H9 (cell line): ENCODE results near the gene RAB11FIP4. TPM values are rescaled to one million over a fixed set of nuclear protein-coding genes. Genes with fewer than 3 reads are reported as not detected.

Experiments used
- DNase-seq: peaks from one replicate; pipeline ENCODE4 v3.0.0-alpha.2; 2017
- H2AFZ ChIP-seq: one replicate; pipeline ENCODE4 v1.6.1; 2013; ENCODE audit warnings: mild to moderate bottlenecking, low read length, control low read depth, moderate library complexity
- H2AK5ac ChIP-seq: 2 replicates; pipeline ENCODE4 v1.6.1; 2013; ENCODE audit warnings: low read length, control low read depth, mixed read lengths; ENCODE audit not compliant: insufficient read length
- H2BK120ac ChIP-seq: one replicate; pipeline ENCODE4 v1.6.1; 2013; ENCODE audit warnings: low read depth, mild to moderate bottlenecking, low read length, control low read depth, inconsistent platforms; ENCODE audit not compliant: poor library complexity, severe bottlenecking
- H2BK12ac ChIP-seq: 2 replicates; pipeline ENCODE4 v1.6.1; 2013; ENCODE audit warnings: low read length, control low read depth, mixed read lengths, low read depth; ENCODE audit not compliant: insufficient read length
- H2BK15ac ChIP-seq: 2 replicates; pipeline ENCODE4 v1.6.1; 2013; ENCODE audit warnings: low read depth, low read length, control low read depth
- H2BK20ac ChIP-seq: one replicate; pipeline ENCODE4 v1.6.1; 2013; ENCODE audit warnings: low read depth, mild to moderate bottlenecking, low read length, control low read depth, inconsistent platforms; ENCODE audit not compliant: poor library complexity, severe bottlenecking
- H2BK5ac ChIP-seq: 2 replicates; pipeline ENCODE4 v1.6.1; 2013; ENCODE audit warnings: low read length, control low read depth, mixed read lengths; ENCODE audit not compliant: insufficient read length
- H3K14ac ChIP-seq: 2 replicates; pipeline ENCODE4 v1.6.1; 2013; ENCODE audit warnings: low read length, control low read depth; ENCODE audit not compliant: insufficient read depth
- H3K18ac ChIP-seq: 2 replicates; pipeline ENCODE4 v1.6.1; 2013; ENCODE audit warnings: low read depth, mild to moderate bottlenecking, mixed read lengths, low read length, control low read depth; ENCODE audit not compliant: insufficient read length
- H3K23ac ChIP-seq: 2 replicates; pipeline ENCODE4 v1.6.1; 2013; ENCODE audit warnings: low read length, control low read depth, mixed read lengths, low read depth; ENCODE audit not compliant: insufficient read length
- H3K23me2 ChIP-seq: 2 replicates; pipeline ENCODE4 v1.6.1; 2013; ENCODE audit warnings: low read depth, mild to moderate bottlenecking, mixed read lengths, low read length, control low read depth; ENCODE audit not compliant: insufficient read length, poor library complexity, severe bottlenecking
- H3K27ac ChIP-seq: 2 replicates; pipeline ENCODE4 v1.5.1; 2013; ENCODE audit warnings: low read length, control low read depth, mixed read lengths, low read depth; ENCODE audit not compliant: insufficient read length
- H3K27me3 ChIP-seq: 2 replicates; pipeline ENCODE4 v1.6.1; 2013; ENCODE audit warnings: low read length, control low read depth, inconsistent platforms; ENCODE audit not compliant: insufficient read depth
- H3K4ac ChIP-seq: 2 replicates; pipeline ENCODE4 v1.6.1; 2013; ENCODE audit warnings: low read depth, mild to moderate bottlenecking, control low read depth, inconsistent platforms, low read length, moderate library complexity
- H3K4me1 ChIP-seq: 2 replicates; pipeline ENCODE4 v1.6.1; 2013; ENCODE audit warnings: low read length, control low read depth, inconsistent platforms; ENCODE audit not compliant: insufficient read depth
- H3K4me2 ChIP-seq: 2 replicates; pipeline ENCODE4 v1.6.1; 2013; ENCODE audit warnings: low read length, control low read depth, mixed read lengths; ENCODE audit not compliant: insufficient read length, insufficient read depth
- H3K56ac ChIP-seq: 2 replicates; pipeline ENCODE4 v1.6.1; 2013; ENCODE audit warnings: low read depth, mild to moderate bottlenecking, mixed read lengths, low read length, control low read depth; ENCODE audit not compliant: insufficient read length
- H3K79me1 ChIP-seq: 2 replicates; pipeline ENCODE4 v1.6.1; 2013; ENCODE audit warnings: low read depth, mild to moderate bottlenecking, moderate library complexity, low read length, control low read depth, inconsistent platforms; ENCODE audit not compliant: insufficient read depth, poor library complexity, severe bottlenecking
- H3K79me2 ChIP-seq: 2 replicates; pipeline ENCODE4 v1.6.1; 2013; ENCODE audit warnings: low read length, control low read depth, inconsistent platforms; ENCODE audit not compliant: insufficient read depth
- H3K9ac ChIP-seq: 2 replicates; pipeline ENCODE4 v1.6.1; 2013; ENCODE audit warnings: low read length, control low read depth, mixed read lengths; ENCODE audit not compliant: insufficient read length; ENCODE audit errors: extremely low read depth
- H3K9me3 ChIP-seq: one replicate; pipeline ENCODE4 v1.6.1; 2013; ENCODE audit warnings: low read depth, low read length, inconsistent platforms; ENCODE audit not compliant: control insufficient read depth
- H3T11ph ChIP-seq: one replicate; pipeline ENCODE4 v1.6.1; 2013; ENCODE audit warnings: mild to moderate bottlenecking, low read length, control low read depth, inconsistent platforms
- H4K20me1 ChIP-seq: one replicate; pipeline ENCODE4 v1.6.1; 2013; ENCODE audit not compliant: control insufficient read depth, insufficient read length, insufficient read depth
- H4K5ac ChIP-seq: 2 replicates; pipeline ENCODE4 v1.6.1; 2013; ENCODE audit warnings: low read depth, mild to moderate bottlenecking, mixed read lengths, low read length, control low read depth; ENCODE audit not compliant: insufficient read length
- H4K8ac ChIP-seq: replicated peaks from 2 replicates; pipeline ENCODE4 v1.6.1; 2013; ENCODE audit warnings: low read length, control low read depth, mixed read lengths, low read depth; ENCODE audit not compliant: insufficient read length
- H4K91ac ChIP-seq: 2 replicates; pipeline ENCODE4 v1.6.1; 2013; ENCODE audit warnings: low read depth, mild to moderate bottlenecking, moderate library complexity, mixed read lengths, low read length, control low read depth; ENCODE audit not compliant: insufficient read length
- H3K27ac Mint-ChIP-seq, 3 experiments: 2 replicates in 2 of 3; 3 replicates in 1 of 3; pipeline ENCODE4 v1.8.0; 2020 to 2021; ENCODE audit warnings: mixed read lengths in 3 of 3, mild to moderate bottlenecking in 1 of 3, moderate library complexity in 1 of 3
- H3K27me3 Mint-ChIP-seq: 2 replicates; pipeline ENCODE4 v1.8.0; 2021; ENCODE audit warnings: low read depth, mild to moderate bottlenecking, moderate library complexity, mixed read lengths
- H3K36me3 Mint-ChIP-seq, 3 experiments: 2 replicates in 2 of 3; 3 replicates in 1 of 3; pipeline ENCODE4 v1.8.0; 2020 to 2021; ENCODE audit warnings: low read depth in 3 of 3, mixed read lengths in 3 of 3; ENCODE audit not compliant: insufficient read depth in 1 of 3
- H3K4me1 Mint-ChIP-seq, 2 experiments: 2 replicates each; pipeline ENCODE4 v1.8.0; 2020; ENCODE audit warnings: mixed read lengths in 2 of 2
- H3K4me3 Mint-ChIP-seq, 2 experiments: 2 replicates in 1 of 2; 3 replicates in 1 of 2; pipeline ENCODE4 v1.8.0; 2020 to 2021; ENCODE audit warnings: mild to moderate bottlenecking in 2 of 2, mixed read lengths in 2 of 2, moderate library complexity in 1 of 2
- H3K9me3 Mint-ChIP-seq, 2 experiments: 2 replicates in 1 of 2; 3 replicates in 1 of 2; pipeline ENCODE4 v1.8.0; 2020; ENCODE audit warnings: mild to moderate bottlenecking in 2 of 2, mixed read lengths in 2 of 2, moderate library complexity in 1 of 2
- WGBS: extraction: QIAGEN DNeasy Blood & Tissue Kit; methylation state at CpG from one replicate; pipeline ENCODE4 v1.1.7; 2013; ENCODE audit warnings: missing lambda C conversion rate, low lambda C conversion rate, mixed read lengths; ENCODE audit not compliant: insufficient read length; ENCODE audit errors: extremely low coverage; 5-methylcytosine and 5-hydroxymethylcytosine counted together
- total RNA-seq: library from RNA; stranded (reverse); gene quantifications from 2 replicates; pipeline ENCODE4 v1.2.1, GENCODE V29; 2021
- TF ChIP-seq, protein P1 (sequence below): fragments of 200-600 bp; sonication (generic); conservative IDR thresholded peaks from 3 replicates; pipeline ENCODE4 v1.8.0; 2021; ENCODE audit warnings: antibody characterized with exemption, mild to moderate bottlenecking

RAB11FIP4 gene
- total RNA-seq, 1 experiment from 2014 or later = 25.7 TPM

- Histone ChIP-seq H2BK120ac (no peak overlapping the region), H3K27ac (no peak overlapping the region), H3K18ac (no peak overlapping the region), H3K79me1 (no peaks in the 10 kb centered on the region), H3K14ac (no peak overlapping the region), H3K27me3 (no peaks in the 10 kb centered on the region), H3K4me1 (peaks cover 2% of the 10 kb centered on the region; the same call in 1 of the 2 replicates), H4K8ac (no peak overlapping the region), H3K9me3 (no peaks in the 10 kb centered on the region), H3K9ac (no peak overlapping the region), H3K4ac (no peak overlapping the region), H2BK15ac (no peak overlapping the region), H2BK20ac (no peak overlapping the region), H3K23me2 (no peaks in the 10 kb centered on the region), H4K91ac (no peak overlapping the region), H4K20me1 (no peaks in the 10 kb centered on the region), H3K23ac (no peak overlapping the region), H2AFZ (no peak overlapping the region), H4K5ac (no peak overlapping the region), H3K4me2 (no peak overlapping the region), H3T11ph (no peak overlapping the region), H2BK12ac (no peak overlapping the region), H3K79me2 (no peaks in the 10 kb centered on the region), H2BK5ac (no peak overlapping the region), H2AK5ac (no peak overlapping the region), H3K56ac (no peak overlapping the region)
- no peaks in the 10 kb centered on the region for H3K27me3 Mint-ChIP-seq
- no CpG with 5 or more reads among the region's 2 CpGs for WGBS
- H3K4me1 Mint-ChIP-seq = peaks cover 14 to 26% of the 10 kb centered on the region in 2 experiments
- TF ChIP-seq, protein P1, sequence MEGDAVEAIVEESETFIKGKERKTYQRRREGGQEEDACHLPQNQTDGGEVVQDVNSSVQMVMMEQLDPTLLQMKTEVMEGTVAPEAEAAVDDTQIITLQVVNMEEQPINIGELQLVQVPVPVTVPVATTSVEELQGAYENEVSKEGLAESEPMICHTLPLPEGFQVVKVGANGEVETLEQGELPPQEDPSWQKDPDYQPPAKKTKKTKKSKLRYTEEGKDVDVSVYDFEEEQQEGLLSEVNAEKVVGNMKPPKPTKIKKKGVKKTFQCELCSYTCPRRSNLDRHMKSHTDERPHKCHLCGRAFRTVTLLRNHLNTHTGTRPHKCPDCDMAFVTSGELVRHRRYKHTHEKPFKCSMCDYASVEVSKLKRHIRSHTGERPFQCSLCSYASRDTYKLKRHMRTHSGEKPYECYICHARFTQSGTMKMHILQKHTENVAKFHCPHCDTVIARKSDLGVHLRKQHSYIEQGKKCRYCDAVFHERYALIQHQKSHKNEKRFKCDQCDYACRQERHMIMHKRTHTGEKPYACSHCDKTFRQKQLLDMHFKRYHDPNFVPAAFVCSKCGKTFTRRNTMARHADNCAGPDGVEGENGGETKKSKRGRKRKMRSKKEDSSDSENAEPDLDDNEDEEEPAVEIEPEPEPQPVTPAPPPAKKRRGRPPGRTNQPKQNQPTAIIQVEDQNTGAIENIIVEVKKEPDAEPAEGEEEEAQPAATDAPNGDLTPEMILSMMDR = no peak
- no peaks in the 10 kb centered on the region for H3K9me3 Mint-ChIP-seq
- H3K27ac Mint-ChIP-seq = no peak overlapping the region; a peak in 1 of 7 replicates
- H3K36me3 Mint-ChIP-seq = peaks cover 0 to 8% (median 4%) of the 10 kb centered on the region in 3 experiments; a peak in 2 of 7 replicates
- DNase-seq = no peak
- H3K4me3 Mint-ChIP-seq = no peak overlapping the region
Observed at GRCh38 chr17:31374503-31374902, 17.0 kb upstream of the RAB11FIP4 start.
